GM21367 (cell line): ENCODE data around the gene MARK1.

Experiments used
- ATAC-seq: cut with Tn5 transposase; IDR thresholded peaks from one replicate; pipeline ENCODE4 v1.9.1; 2021; ENCODE audit not compliant: unreplicated experiment

The MARK1 gene

DNA sequence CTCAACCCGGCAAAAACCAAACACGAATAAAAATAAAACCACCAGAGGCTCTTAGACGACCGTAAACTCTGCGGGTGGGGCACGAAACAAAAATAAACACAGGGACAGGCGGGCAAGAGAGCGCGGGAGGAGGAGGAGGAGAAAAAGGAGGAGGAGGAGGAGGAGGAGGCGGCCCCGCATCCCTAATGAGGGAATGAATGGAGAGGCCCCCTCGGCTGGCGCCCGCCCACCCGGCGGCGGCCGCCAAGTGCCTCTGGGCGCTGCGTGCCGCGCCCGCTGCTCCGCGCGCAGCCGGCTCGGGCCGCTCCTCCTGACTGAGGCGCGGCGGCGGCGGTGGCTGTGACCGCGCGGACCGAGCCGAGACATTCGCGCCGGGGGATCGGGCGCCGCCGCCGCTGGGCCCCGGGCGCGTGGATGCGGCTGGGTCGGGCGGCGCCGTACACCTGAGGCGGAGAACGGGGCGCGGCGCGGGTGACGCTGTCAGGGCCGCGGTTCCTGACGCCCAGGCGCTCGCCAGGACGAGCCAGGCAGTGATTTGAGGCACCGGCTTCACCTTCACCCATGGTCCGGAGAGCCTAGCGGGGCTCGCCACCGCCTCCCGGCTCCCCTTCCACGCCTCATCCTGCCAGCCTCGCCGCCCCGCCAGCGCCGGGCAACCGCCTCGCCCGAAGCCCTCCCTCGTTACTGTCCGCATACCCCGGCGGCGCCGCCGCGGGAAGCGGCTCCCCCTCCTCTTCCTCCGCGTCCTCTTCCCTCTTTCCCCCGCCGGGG lies at the start of gene MARK1:
TSS of gene MARK1 (plus strand) at position 229 of the 771 bp plus-strand sequence. CDS start 687 bp downstream, outside the sequence.
- peak; percentile 54 for ATAC-seq

DNA sequence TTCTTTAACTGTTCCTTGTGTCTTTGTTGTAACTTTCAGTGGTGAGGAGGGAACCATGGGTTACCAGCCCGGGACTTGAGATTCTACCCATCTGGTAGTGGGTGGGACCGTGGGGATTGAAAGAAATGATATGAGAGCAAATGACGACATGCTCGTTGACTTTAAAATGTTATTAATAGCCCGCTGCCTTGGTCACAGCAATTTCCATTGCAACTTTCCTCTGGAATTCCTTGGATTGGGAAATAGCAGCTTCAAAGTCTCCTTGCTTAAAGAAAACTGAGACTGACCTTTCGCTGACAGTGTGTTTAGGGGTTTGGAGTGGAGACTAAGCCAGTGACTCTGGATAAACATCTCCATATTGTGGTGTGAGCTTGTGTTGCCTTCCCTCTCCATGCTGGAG lies 44.2 kb upstream of the MARK1 start:
- no peak for ATAC-seq

DNA sequence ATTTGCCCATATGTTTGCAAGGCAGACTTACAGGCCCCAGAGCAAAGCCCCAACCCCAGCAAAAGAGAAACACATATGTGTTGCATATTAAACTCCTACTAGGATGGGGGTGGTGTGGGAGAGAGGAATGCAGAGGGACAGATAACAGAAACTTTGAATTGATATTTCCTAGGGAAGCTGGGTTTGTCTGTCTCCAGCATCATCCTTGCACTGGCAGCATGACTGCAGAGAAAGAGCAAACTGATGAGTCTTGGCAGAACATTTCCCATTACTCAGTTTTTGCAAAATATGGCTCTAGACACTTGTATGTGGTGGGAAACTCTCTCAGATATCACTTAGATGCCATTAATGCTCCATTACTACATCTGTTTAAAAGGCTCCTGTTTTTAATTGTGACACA lies 43.8 kb upstream of the MARK1 start:
- no peak for ATAC-seq

- no peak for ATAC-seq
These were observed 42.8 kb upstream of the MARK1 start for GRCh38 chr1:220485131-220485530.

DNA sequence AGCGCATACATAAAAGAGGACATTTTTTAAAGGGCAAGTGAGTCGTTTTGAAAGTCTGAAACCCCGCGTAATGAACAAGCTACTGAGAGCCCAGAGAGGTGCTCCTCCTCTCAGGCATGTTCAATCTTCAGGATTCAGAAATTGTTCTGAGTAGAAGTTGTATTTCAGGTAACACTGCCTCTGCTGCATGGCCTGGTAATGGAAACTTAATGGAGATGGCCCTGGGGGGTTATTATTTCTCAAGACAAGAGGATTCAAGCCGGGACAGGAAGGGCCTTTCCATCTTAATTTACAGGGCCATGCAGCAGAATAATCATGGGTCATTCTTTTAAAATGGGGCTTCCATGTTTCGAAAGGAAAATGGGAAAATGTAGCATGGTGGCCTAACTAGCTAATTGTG lies 42.1 kb upstream of the MARK1 start:
- ATAC-seq, result no peak

DNA sequence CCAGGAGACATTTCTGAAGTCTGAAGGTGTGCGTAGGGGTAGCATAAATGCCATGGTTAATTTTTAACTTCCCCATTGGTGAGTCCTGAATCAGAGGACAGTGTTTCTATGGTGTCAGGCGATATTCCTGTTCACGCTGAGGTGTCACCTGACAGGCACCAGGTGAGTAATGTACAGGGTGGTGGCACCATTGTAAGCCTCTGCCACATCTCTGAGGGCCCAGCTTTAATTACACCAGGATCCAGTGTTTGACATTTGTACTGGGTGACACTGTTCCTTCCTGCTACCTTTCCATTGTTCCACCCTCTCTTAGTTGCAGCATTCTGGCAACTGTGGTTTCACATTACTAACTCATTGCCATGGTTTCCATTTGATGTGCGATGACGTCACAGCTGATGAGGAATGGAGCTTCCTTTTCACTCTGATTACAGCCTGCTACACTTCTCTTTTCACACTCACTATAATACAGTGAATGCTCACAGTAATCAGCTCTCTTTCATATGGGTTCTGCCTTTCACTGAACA lies 40.6 kb upstream of the MARK1 start:
- no peak for ATAC-seq

- ATAC-seq, result no peak
These were observed 36.0 kb upstream of the MARK1 start for GRCh38 chr1:220491891-220492290.

DNA sequence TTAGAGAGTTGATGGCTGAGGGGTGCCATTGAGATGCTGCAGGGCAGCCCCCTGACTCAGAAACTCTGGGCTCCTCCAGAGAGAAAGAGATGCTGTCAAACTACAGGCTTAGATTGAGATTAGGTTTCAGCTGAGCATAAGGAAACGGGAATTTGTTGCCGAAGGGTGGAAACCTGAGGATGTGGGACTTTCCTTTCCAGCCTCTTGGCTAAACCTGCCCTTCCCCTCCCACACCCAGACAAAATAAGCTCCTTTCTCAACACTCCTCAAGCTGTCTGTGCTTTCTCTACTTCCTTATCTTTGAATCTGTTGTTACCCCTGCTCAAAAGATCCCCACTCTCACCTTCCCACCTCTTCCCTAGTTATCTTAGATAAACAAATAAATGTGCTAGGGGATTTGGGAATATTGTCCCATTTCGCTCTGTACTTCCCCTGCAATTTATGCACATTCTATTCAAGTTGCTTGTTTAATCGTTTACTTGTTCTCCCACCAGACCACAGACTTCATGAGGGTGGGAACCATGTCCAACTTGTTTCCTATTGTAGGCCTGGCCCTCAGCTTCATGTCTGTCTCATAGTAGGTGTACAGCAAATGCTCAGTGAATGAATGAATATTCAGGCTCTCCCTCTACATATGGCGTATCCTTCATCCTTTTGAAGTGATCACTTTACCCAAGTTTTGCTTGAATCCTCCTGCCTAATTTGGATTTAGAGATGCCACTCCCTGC lies 30.6 kb upstream of the MARK1 start:
- ATAC-seq, result no peak

- ATAC-seq, result no peak
These were observed 29.7 kb upstream of the MARK1 start for GRCh38 chr1:220498188-220498587.

GRCh38 chr1:220500372-220500771 lies 27.6 kb upstream of the MARK1 start:
- no peak for ATAC-seq

DNA sequence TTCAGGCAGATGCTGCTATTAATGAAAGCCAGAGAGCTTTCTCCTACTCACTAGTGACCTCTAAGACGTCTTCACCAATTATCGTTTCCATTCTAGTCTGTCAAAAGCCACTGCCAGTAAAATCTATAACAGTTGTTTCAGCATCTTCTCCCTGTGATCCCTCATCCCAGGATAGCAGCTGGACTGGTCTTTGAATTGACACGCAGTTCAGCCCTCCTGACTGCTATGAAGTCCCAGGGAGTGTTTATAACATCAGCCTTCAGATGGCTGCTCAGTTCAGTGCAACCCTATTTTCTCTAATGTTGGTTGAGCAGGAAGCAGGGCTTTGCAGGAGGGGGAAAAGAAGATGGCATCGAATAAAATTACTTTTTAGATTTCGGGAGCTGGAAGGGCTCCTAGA lies 23.6 kb upstream of the MARK1 start:
- ATAC-seq, result no peak

DNA sequence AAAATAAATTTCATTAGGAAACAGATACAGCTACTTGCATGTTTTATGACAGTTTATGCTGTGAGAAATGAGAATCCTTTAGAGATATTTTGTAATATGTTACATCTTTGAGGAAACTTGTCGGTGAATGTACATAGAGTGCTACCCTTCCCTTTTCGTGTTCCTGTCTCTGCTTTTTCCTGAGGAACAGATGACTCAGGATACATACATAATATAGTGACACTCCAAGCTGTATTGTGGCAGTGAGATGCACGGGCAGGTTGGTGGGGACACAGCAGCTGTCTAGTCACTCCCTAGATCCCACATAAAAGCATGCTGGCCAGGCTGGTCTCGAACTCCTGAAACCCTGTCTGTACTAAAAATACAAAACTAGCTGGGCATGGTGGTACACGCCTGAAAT lies 20.9 kb upstream of the MARK1 start:
- ATAC-seq, result no peak

DNA sequence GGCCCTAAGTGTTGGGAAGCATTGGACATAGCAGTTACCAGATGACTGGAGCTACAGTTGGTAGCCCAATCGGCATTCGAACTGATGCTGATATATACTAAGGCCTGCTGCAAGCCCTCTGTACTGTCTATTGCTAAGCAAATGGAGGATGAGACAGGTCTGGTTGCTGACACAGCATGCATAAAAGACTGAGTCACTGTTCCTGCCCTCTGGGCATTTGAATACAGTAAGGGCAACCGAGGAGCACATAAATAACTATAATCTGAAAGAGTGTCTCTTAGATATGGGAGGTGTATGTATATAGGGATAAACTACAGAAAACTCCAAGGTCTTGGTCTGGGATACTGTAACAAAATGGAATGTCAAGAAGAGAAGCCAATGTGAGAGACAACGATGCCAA lies 16.8 kb upstream of the MARK1 start:
- no peak for ATAC-seq

GRCh38 chr1:220511785-220512184 lies 16.2 kb upstream of the MARK1 start:
- no peak for ATAC-seq

DNA sequence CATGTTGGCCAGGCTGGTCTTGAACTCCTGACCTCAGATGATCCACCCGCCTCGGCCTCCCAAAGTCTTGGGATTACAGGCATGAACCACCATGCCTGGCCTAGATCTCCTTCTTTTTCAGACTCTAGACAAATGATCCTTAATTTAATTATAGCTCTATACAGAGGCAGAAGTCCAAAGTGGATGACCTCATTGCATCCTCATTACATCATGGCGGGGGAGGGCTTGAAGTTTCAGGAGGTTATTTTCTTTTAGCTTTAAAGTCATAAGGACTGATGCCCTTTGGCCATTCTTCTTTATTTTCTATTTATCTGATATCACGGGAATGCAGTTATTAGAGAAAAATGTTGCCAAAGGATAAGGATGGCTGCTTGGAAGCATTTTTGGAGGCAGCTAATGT lies 14.1 kb upstream of the MARK1 start:
- ATAC-seq, result no peak

GRCh38 chr1:220514256-220514655 lies 13.7 kb upstream of the MARK1 start:
- no peak for ATAC-seq

GRCh38 chr1:220516014-220516721 lies 11.8 kb upstream of the MARK1 start:
- no peak for ATAC-seq

GRCh38 chr1:220516722-220517042 lies 11.3 kb upstream of the MARK1 start:
- ATAC-seq, result no peak

DNA sequence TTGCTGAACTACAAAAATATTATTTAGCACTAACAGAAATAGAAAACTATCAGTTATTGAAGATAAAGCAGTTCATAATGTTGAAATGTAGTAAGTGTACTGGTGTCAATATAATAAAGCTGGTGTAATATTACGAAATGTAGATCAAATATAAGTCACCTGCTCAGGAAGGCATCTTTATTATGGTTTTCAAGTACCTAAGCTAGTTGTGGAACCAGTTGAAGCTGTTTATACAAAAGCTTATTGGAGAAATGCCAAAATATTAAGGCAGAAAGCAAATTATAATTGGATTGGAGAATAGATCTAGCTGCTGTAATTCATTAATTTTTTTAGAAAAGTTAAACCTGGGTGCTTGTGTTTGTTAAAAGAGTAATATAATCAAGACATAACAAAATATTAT lies 6.2 kb upstream of the MARK1 start:
- no peak for ATAC-seq

- no peak for ATAC-seq
These were observed 1.6 kb upstream of the MARK1 start for GRCh38 chr1:220526294-220526693.

GRCh38 chr1:220527279-220527907 lies 543 bp upstream of the MARK1 start:
- no peak for ATAC-seq
